Naive B cell (primary cell): Measurements from ENCODE around the gene ZBTB21. TPM values are rescaled to one million over a fixed set of nuclear protein-coding genes. Genes with fewer than 3 reads are reported as not detected.
"Not testable (repeated sequence)": the region's sequence is repeated elsewhere in the genome, so short reads cannot be mapped to it uniquely, and the experiment has no call there.

Experiments
- ATAC-seq, 2 donors: fragments of 150-1000 bp; cut with Tn5 transposase; 2 replicates each; pipeline ENCODE4 v1.10.0; 2021; ENCODE audit warnings: low read depth in 2 of 2, mild to moderate bottlenecking in 2 of 2, moderate library complexity in 2 of 2
- DNase-seq: peaks from one replicate; pipeline ENCODE4 v3.0.0; 2022
- H3K27ac Mint-ChIP-seq, 6 donors: one replicate each; pipeline ENCODE4 v1.8.0; 2020 to 2022; ENCODE audit warnings: mild to moderate bottlenecking in 6 of 6, mixed read lengths in 6 of 6, moderate library complexity in 5 of 6, inconsistent platforms in 2 of 6
- H3K27me3 Mint-ChIP-seq, 3 donors: one replicate each; pipeline ENCODE4 v1.8.0; 2021 to 2022; ENCODE audit warnings: mixed read lengths in 3 of 3, mild to moderate bottlenecking in 1 of 3
- H3K36me3 Mint-ChIP-seq, 2 donors: one replicate each; pipeline ENCODE4 v1.8.0; 2020 to 2022; ENCODE audit warnings: mixed read lengths in 2 of 2, inconsistent platforms in 1 of 2, mild to moderate bottlenecking in 1 of 2
- H3K4me1 Mint-ChIP-seq, 3 donors: one replicate each; pipeline ENCODE4 v1.8.0; 2020 to 2022; ENCODE audit warnings: mixed read lengths in 3 of 3, inconsistent platforms in 1 of 3, mild to moderate bottlenecking in 1 of 3, moderate library complexity in 1 of 3
- H3K4me3 Mint-ChIP-seq, 8 donors: one replicate each; pipeline ENCODE4 v1.8.0; 2020 to 2022; ENCODE audit warnings: mild to moderate bottlenecking in 8 of 8, mixed read lengths in 8 of 8, moderate library complexity in 8 of 8, inconsistent platforms in 2 of 8
- H3K9me3 Mint-ChIP-seq, 7 donors: one replicate each; pipeline ENCODE4 v1.8.0; 2020 to 2022; ENCODE audit warnings: mixed read lengths in 7 of 7, mild to moderate bottlenecking in 5 of 7, inconsistent platforms in 2 of 7, moderate library complexity in 1 of 7
- polyA plus RNA-seq, 6 donors: library from polyadenylated mRNA; unstranded; fragments of 300-500 nt; fragmentation: Illumina TruSeq; gene quantifications; one replicate each; pipeline ENCODE4 v1.2.3, GENCODE V29; 2021; ENCODE audit warnings: low read depth in 6 of 6

Gene ZBTB21
- polyA plus RNA-seq, 6 donors from 2014 or later: 4.9 to 17.1 (median 13.3) TPM

- Mint-ChIP-seq H3K4me1 (peaks cover 20 to 43% (median 24%) of the 10 kb centered on the region in 3 donors), H3K4me3 (peak within 1 kb of the TSS; percentile 63 to 90 (median 74)), H3K27me3 (peaks cover 5 to 23% (median 21%) of the 10 kb centered on the region in 3 donors), H3K36me3 (peaks cover 0 to 9% of the 10 kb centered on the region in 2 donors), H3K9me3 (peaks cover 0 to 2% (median 0%) of the 10 kb centered on the region in 7 donors), H3K27ac (peak within 1 kb of the TSS in 3 of 6 donors; percentile 19 to 88 (median 52))
- peak; percentile 27 to 38 for ATAC-seq
- DNase-seq: no peak
These were observed 56.1 kb downstream of the ZBTB21 start, which contains the start of gene C2CD2 for GRCh38 chr21:41953831-41954653. C2CD2 (minus strand) TSS chr21:41954018; CDS start chr21:41953648, 370 bp downstream.

GRCh38 chr21:41953249-41953830 is 56.8 kb downstream of the ZBTB21 start:
- H3K4me1 Mint-ChIP-seq: peaks cover 20 to 43% (median 24%) of the 10 kb centered on the region in 3 donors
- peak overlapping the region; percentile 63 to 86 (median 74) for H3K4me3 Mint-ChIP-seq
- peaks cover 5 to 23% (median 21%) of the 10 kb centered on the region in 3 donors for H3K27me3 Mint-ChIP-seq
- ATAC-seq: peak; percentile 14 to 21
- peaks cover 0 to 2% (median 0%) of the 10 kb centered on the region in 7 donors for H3K9me3 Mint-ChIP-seq
- H3K36me3 Mint-ChIP-seq: peaks cover 0 to 9% of the 10 kb centered on the region in 2 donors
- no peak for DNase-seq
- no peak overlapping the region for H3K27ac Mint-ChIP-seq

- peak in 1 of 2 donors; percentile 10 for ATAC-seq
- DNase-seq: no peak
- Mint-ChIP-seq H3K27me3 (peaks cover 5 to 23% (median 21%) of the 10 kb centered on the region in 3 donors), H3K4me1 (peaks cover 20 to 43% (median 24%) of the 10 kb centered on the region in 3 donors), H3K4me3 (peak overlapping the region; percentile 63 to 86 (median 74)), H3K27ac (peak overlapping the region in 3 of 6 donors; percentile 19 to 52 (median 19)), H3K9me3 (peaks cover 0 to 2% (median 0%) of the 10 kb centered on the region in 7 donors), H3K36me3 (peaks cover 0 to 9% of the 10 kb centered on the region in 2 donors)
These were observed 57.5 kb downstream of the ZBTB21 start for GRCh38 chr21:41952568-41953248.

- DNase-seq (no peak), ATAC-seq (no peak)
- Mint-ChIP-seq H3K27me3 (peaks cover 5 to 19% (median 18%) of the 10 kb centered on the region in 3 donors), H3K9me3 (peaks cover 0 to 2% (median 0%) of the 10 kb centered on the region in 7 donors), H3K4me3 (peak overlapping the region in 7 of 8 donors; percentile 61 to 86 (median 74)), H3K4me1 (peaks cover 18 to 36% (median 24%) of the 10 kb centered on the region in 3 donors), H3K27ac (peak overlapping the region in 2 of 6 donors; percentile 10 to 56), H3K36me3 (peaks cover 0 to 9% of the 10 kb centered on the region in 2 donors)
These were observed 58.1 kb downstream of the ZBTB21 start for GRCh38 chr21:41951876-41952567.

- ATAC-seq (no peak), DNase-seq (no peak)
- Mint-ChIP-seq H3K9me3 (peaks cover 0 to 2% (median 0%) of the 10 kb centered on the region in 7 donors), H3K4me1 (peaks cover 16 to 31% (median 24%) of the 10 kb centered on the region in 3 donors), H3K4me3 (no peak overlapping the region), H3K27ac (no peak overlapping the region), H3K36me3 (peaks cover 0 to 9% of the 10 kb centered on the region in 2 donors), H3K27me3 (peaks cover 5 to 15% (median 15%) of the 10 kb centered on the region in 3 donors)
These were observed 59.2 kb downstream of the ZBTB21 start for GRCh38 chr21:41950941-41951351.

GRCh38 chr21:41949631-41950030 is 60.5 kb downstream of the ZBTB21 start:
- not testable (repeated sequence) for H3K9me3 Mint-ChIP-seq, H3K4me3 Mint-ChIP-seq, H3K36me3 Mint-ChIP-seq, H3K27ac Mint-ChIP-seq, DNase-seq, H3K27me3 Mint-ChIP-seq, ATAC-seq
- H3K4me1 Mint-ChIP-seq: peaks cover 5 to 18% (median 16%) of the 10 kb centered on the region in 3 donors

- Mint-ChIP-seq H3K27me3 (no peaks in the 10 kb centered on the region), H3K4me3 (no peak overlapping the region), H3K27ac (no peak overlapping the region), H3K4me1 (peaks cover 0 to 13% (median 10%) of the 10 kb centered on the region in 3 donors), H3K36me3 (no peaks in the 10 kb centered on the region), H3K9me3 (peaks cover 0 to 4% (median 0%) of the 10 kb centered on the region in 7 donors)
- no peak for DNase-seq
- ATAC-seq: no peak
These were observed 61.3 kb downstream of the ZBTB21 start for GRCh38 chr21:41948901-41949300.

GRCh38 chr21:41948078-41948895 is 61.9 kb downstream of the ZBTB21 start:
- DNase-seq (no peak), ATAC-seq (no peak)
- H3K27me3 Mint-ChIP-seq: no peaks in the 10 kb centered on the region
- H3K4me3 Mint-ChIP-seq: no peak overlapping the region
- H3K27ac Mint-ChIP-seq: no peak overlapping the region
- peaks cover 0 to 13% (median 9%) of the 10 kb centered on the region in 3 donors for H3K4me1 Mint-ChIP-seq
- H3K9me3 Mint-ChIP-seq: peaks cover 0 to 4% (median 0%) of the 10 kb centered on the region in 7 donors
- H3K36me3 Mint-ChIP-seq: no peaks in the 10 kb centered on the region

- Mint-ChIP-seq H3K4me3 (no peak overlapping the region), H3K27me3 (no peaks in the 10 kb centered on the region), H3K9me3 (peaks cover 0 to 4% (median 0%) of the 10 kb centered on the region in 7 donors), H3K4me1 (peaks cover 0 to 2% (median 0%) of the 10 kb centered on the region in 3 donors), H3K36me3 (no peaks in the 10 kb centered on the region), H3K27ac (no peak overlapping the region)
- DNase-seq (no peak), ATAC-seq (no peak)
These were observed 64.2 kb downstream of the ZBTB21 start for GRCh38 chr21:41945982-41946381.

GRCh38 chr21:41943851-41944250 is 66.3 kb downstream of the ZBTB21 start:
- Mint-ChIP-seq H3K27ac (no peak overlapping the region), H3K27me3 (no peaks in the 10 kb centered on the region), H3K4me1 (peaks cover 0 to 2% (median 0%) of the 10 kb centered on the region in 3 donors), H3K4me3 (no peak overlapping the region), H3K9me3 (peaks cover 0 to 2% (median 0%) of the 10 kb centered on the region in 7 donors), H3K36me3 (no peaks in the 10 kb centered on the region)
- ATAC-seq (no peak), DNase-seq (no peak)

- Mint-ChIP-seq H3K9me3 (peaks cover 0 to 2% (median 0%) of the 10 kb centered on the region in 7 donors), H3K36me3 (no peaks in the 10 kb centered on the region), H3K27me3 (no peaks in the 10 kb centered on the region), H3K4me1 (peaks cover 0 to 2% (median 0%) of the 10 kb centered on the region in 3 donors), H3K27ac (no peak overlapping the region), H3K4me3 (no peak overlapping the region)
- DNase-seq (no peak), ATAC-seq (no peak)
These were observed 67.7 kb downstream of the ZBTB21 start for GRCh38 chr21:41942457-41942856.

GRCh38 chr21:41941941-41942340 is 68.2 kb downstream of the ZBTB21 start:
- H3K4me1 Mint-ChIP-seq: peaks cover 0 to 2% (median 0%) of the 10 kb centered on the region in 3 donors
- DNase-seq: no peak
- H3K27me3 Mint-ChIP-seq: no peaks in the 10 kb centered on the region
- H3K9me3 Mint-ChIP-seq: peaks cover 0 to 2% (median 0%) of the 10 kb centered on the region in 7 donors
- ATAC-seq: no peak
- no peaks in the 10 kb centered on the region for H3K36me3 Mint-ChIP-seq
- H3K27ac Mint-ChIP-seq: peak overlapping the region in 1 of 6 donors; percentile 62
- H3K4me3 Mint-ChIP-seq: no peak overlapping the region
